ENCODE results near the gene CEACAM16.

CEACAM16 gene

GRCh38 chr19:44725251-44725650 lies 26.3 kb downstream of the CEACAM16 start:
- no peak for DNase-seq (ENCODE audit: low read depth in 2 of 2)

DNA sequence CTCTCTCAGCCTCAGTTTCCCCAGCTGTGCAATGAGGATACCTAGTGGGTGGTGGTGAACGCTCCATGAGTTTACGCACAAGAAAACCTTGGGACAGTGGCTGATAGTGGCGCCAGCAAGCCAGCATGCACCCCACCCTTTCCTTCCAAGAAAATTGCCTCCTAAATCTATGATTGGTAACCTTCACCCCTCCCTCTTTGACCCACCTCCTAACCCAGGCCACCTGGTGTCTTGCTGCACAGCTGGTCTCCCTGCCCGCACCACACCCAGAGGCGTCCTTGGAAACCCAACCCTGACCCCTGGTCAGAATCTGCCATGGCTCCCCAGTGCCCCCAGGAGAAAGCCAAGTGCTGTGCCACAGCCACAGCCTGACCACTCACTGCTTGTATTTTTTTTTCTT lies 26.7 kb downstream of the CEACAM16 start:
- DNase-seq (ENCODE audit: low read depth in 2 of 2) = no peak

- no peak for DNase-seq (ENCODE audit: low read depth in 2 of 2)
Measured at GRCh38 chr19:44726465-44726864, 27.5 kb downstream of the CEACAM16 start.

DNA sequence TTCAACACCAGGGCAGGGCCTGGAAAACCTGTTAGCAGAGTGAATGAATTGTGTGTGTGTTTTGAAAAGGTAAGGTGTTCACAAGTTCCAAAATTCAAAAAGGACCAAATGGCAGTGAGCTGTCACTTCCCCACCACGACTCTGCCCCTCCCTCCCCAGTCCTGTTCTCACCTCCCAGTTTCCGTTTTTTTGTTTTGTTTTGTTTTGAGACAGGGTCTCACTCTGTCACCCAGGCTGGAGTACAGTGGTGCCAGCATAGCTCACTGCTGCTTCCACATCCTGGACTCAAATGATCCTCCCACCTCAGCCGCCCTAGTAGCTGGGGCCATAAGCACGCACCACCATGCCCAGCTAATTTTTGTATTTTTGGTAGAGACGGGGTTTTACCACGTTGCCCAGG lies 29.2 kb downstream of the CEACAM16 start:
- DNase-seq (ENCODE audit: low read depth in 2 of 2) = no peak

DNA sequence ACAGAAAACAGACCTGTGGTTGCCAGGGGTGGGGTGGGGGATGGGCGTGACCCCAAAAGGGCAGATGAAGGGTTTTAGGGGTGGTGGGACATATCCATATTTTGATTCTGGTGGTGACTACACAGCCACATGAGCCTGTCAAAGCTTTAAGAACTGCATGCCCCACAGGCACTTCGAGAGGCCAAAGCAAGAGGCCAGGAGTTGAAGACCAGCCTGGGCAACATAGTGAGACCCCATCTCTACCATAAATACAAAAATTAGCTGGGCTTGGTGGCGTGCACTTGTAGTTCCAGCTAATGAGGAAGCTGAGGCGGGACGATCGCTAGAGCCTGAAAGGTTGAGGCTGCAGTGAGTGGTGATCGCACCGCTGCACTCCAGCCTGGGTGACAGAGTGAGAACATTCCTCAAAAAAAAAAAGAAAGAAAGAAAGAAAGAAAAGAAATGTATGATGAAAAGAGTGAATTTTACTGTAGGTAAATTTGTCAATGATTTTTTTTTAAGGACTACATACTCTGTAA lies 30.6 kb downstream of the CEACAM16 start:
- no peak for DNase-seq (ENCODE audit: low read depth in 2 of 2)

DNA sequence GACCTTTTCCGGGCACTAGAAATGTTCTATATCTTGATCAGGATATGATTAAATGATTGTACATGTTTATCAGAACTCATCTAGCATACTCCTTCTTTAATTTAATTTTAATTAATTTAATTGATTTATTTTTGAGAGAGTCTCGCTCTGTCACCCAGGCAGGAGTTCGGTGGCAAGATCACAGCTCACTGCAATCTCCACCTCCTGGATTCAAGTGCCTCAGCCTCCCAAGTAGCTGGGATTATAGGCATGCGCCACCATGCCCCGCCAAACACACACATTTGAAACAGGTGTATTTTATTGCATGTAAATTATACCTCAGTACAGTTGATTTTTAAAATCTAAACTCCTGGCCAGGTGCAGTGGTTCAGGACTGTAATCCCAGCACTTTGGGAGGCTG lies 32.1 kb downstream of the CEACAM16 start:
- no peak for DNase-seq (ENCODE audit: low read depth in 2 of 2)

DNA sequence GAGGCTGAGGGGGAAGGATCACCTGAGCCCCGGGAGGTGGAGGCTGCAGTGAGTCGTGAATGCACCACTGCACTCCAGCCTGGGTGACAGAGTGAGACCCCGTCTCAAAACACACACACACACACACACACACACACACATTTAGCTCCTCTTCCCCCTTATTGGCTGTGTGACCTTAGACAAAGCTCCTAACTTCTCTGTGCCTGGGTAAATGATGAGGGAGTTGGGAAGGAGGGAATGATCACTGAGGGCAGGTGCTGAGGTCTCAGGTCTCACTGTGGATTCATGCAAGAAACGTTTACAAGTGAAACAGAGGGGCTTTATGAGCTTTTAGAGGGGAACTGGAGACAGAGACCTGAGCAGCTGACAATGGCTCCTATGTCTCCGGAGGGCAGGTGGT lies 32.7 kb downstream of the CEACAM16 start:
- no peak for DNase-seq (ENCODE audit: low read depth in 2 of 2)

GRCh38 chr19:44732235-44733014 lies 33.5 kb downstream of the CEACAM16 start:
- DNase-seq (ENCODE audit: low read depth in 2 of 2) = no peak

- no peak for DNase-seq (ENCODE audit: low read depth in 2 of 2)
Measured at GRCh38 chr19:44734357-44734756, 35.4 kb downstream of the CEACAM16 start.

DNA sequence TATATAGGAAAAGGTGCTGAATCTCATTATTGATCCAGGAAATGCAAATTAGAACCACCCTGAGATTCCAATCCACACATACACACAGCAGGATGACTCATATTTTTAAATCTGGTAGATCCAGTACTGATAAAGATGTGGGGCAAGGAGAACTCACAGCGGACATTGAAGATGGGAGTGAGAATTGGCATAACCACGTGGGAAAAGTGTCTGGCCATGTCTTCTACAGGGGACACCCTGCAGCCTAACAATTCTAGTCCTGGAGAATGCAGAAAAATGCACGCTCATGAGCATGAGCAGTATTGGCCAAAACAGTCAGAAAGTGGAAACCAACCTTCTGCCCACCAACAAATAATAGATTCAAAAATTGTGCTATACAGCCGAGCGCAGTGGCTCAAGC lies 36.1 kb downstream of the CEACAM16 start:
- no peak for DNase-seq (ENCODE audit: low read depth in 2 of 2)

- DNase-seq (ENCODE audit: low read depth in 2 of 2) = no peak
Measured at GRCh38 chr19:44737238-44738071, 38.5 kb downstream of the CEACAM16 start.

- no peak for DNase-seq (ENCODE audit: low read depth in 2 of 2)
Measured at GRCh38 chr19:44738136-44738535, 39.2 kb downstream of the CEACAM16 start.

DNA sequence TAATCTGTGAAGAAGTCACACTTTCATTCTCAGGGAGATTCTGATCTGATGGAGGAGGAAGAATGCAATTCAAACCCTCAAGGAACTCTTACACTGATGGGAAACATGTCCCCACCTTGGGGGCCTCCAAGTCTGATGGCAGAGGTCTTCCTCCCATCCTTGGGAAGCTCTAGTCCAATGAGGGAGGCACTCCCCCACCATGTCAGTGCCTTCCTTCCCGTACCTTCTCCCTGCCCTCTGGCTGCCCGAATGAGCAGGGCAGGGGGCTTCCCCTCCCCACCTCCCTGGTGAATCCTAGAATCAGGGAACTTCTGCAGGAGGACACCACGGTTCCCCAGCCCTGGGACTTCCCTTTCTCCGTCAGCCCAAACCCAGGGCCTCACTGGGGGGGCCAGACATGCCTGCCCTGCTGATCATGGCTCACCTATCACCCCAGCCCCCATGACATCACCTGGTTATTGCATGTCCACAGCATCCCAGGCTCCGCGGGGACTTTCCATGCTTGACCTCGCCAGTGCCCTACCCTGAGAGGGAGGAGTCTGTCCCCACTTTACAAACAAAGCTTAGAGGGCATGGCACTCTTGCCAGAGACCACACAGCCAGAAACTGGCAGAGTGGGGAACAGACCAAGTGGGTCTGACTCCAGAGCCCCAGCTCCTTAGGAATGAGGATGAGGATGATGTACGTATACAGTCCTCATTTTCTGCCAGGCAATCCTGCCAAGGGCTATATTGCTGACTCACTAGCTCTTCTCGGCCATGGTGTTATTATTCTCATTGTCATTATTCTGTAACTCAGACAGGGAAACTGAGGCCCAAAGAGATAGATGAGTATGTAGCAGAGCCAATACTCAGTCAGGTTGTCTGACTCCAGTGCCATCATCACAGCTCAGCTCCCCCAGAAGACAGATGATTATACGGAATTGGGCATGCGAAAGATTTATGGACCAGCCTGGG lies 39.9 kb downstream of the CEACAM16 start:
- no peak for DNase-seq (ENCODE audit: low read depth in 2 of 2)

- no peak for DNase-seq (ENCODE audit: low read depth in 2 of 2)
Measured at GRCh38 chr19:44740351-44740824, 41.4 kb downstream of the CEACAM16 start.

GRCh38 chr19:44741258-44741731 lies 42.3 kb downstream of the CEACAM16 start:
- no peak for DNase-seq (ENCODE audit: low read depth in 2 of 2)

DNA sequence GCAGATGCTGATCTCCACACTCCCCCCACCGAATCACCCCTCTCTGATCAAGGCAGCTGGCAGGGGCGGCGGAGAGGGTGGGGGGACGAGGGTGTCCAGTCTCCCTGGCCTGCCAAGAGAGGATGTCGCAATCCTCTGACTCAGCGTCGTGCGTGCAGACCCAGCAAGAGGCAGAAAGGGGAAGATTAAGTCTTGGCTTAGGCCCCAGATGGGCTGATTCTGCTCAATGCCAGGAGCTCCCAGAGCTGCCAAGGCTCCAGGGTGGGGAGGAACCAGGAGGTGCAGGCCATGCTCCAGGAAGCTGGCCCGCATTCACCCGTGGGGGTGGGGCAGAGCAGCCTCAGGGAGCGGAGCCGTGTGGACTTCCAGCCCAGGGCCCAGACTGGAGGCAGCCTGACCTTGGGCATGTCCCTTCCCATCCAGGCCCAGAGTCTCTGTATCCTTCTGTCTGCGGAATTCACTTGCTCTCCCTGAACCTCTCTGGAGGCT lies 42.9 kb downstream of the CEACAM16 start:
- DNase-seq (ENCODE audit: low read depth in 2 of 2) = peak; percentile 98 to 99

GRCh38 chr19:44742330-44743061 lies 43.5 kb downstream of the CEACAM16 start:
- DNase-seq (ENCODE audit: low read depth in 2 of 2) = no peak

- DNase-seq (ENCODE audit: low read depth in 2 of 2) = no peak
Measured at GRCh38 chr19:44744871-44745332, 46.0 kb downstream of the CEACAM16 start.

GRCh38 chr19:44745341-44745831 lies 46.4 kb downstream of the CEACAM16 start:
- peak; percentile 58 to 62 for DNase-seq (ENCODE audit: low read depth in 2 of 2)

All from fibroblast of skin of left biceps (primary cell).